Endodermal cell (in vitro differentiated cells): ENCODE data around the gene NACAD. TPM values are rescaled to one million over a fixed set of nuclear protein-coding genes. Genes with fewer than 3 reads are reported as not detected.

Experiments used
- DNase-seq: peaks from one replicate; pipeline ENCODE4 v3.0.0-alpha.2; 2017
- H3K27ac ChIP-seq: 2 replicates; pipeline ENCODE4 v1.5.1; 2013; ENCODE audit warnings: mild to moderate bottlenecking, low read depth, low read length, moderate library complexity
- H3K27me3 ChIP-seq: 2 replicates; pipeline ENCODE4 v1.6.1; 2013; ENCODE audit warnings: mild to moderate bottlenecking, low read length, moderate library complexity; ENCODE audit not compliant: insufficient read depth, control insufficient read depth, poor library complexity, severe bottlenecking
- H3K36me3 ChIP-seq: 2 replicates; pipeline ENCODE4 v1.7.0; 2013; ENCODE audit warnings: mild to moderate bottlenecking, low read length, moderate library complexity; ENCODE audit not compliant: control insufficient read depth, insufficient read depth
- H3K4me1 ChIP-seq: one replicate; pipeline ENCODE4 v1.7.0; 2013; ENCODE audit warnings: low read length; ENCODE audit not compliant: control insufficient read depth, insufficient read depth
- H3K4me3 ChIP-seq: 2 replicates; pipeline ENCODE4 v1.5.1; 2013; ENCODE audit warnings: mild to moderate bottlenecking, low read length, moderate library complexity
- H3K9ac ChIP-seq: 2 replicates; pipeline ENCODE4 v1.6.1; 2013; ENCODE audit warnings: mild to moderate bottlenecking, low read length, moderate library complexity; ENCODE audit not compliant: poor library complexity, severe bottlenecking; ENCODE audit errors: extremely low read depth
- H3K9me3 ChIP-seq: 2 replicates; pipeline ENCODE4 v1.6.1; 2013; ENCODE audit warnings: mild to moderate bottlenecking, low read length, moderate library complexity; ENCODE audit not compliant: control insufficient read depth
- H3K27ac Mint-ChIP-seq: 2 replicates; pipeline ENCODE4 v1.8.0; 2020; ENCODE audit warnings: mixed read lengths
- H3K27me3 Mint-ChIP-seq: 2 replicates; pipeline ENCODE4 v1.8.0; 2021; ENCODE audit warnings: mild to moderate bottlenecking, mixed read lengths; ENCODE audit not compliant: insufficient read depth
- H3K36me3 Mint-ChIP-seq: 2 replicates; pipeline ENCODE4 v1.8.0; 2020; ENCODE audit warnings: low read depth, mixed read lengths
- H3K4me1 Mint-ChIP-seq: 2 replicates; pipeline ENCODE4 v1.8.0; 2020; ENCODE audit warnings: mixed read lengths
- H3K4me3 Mint-ChIP-seq: 2 replicates; pipeline ENCODE4 v1.8.0; 2020; ENCODE audit warnings: mild to moderate bottlenecking, moderate library complexity, mixed read lengths
- H3K9me3 Mint-ChIP-seq: 2 replicates; pipeline ENCODE4 v1.8.0; 2020; ENCODE audit warnings: mild to moderate bottlenecking, mixed read lengths
- WGBS, 2 experiments: methylation state at CpG; one replicate each; pipeline versions ENCODE4 v1.1.5 to v1.1.7; 2013; ENCODE audit warnings: missing lambda C conversion rate in 2 of 2, mixed read lengths in 1 of 2; ENCODE audit not compliant: insufficient coverage in 1 of 2, insufficient read length in 1 of 2; 5-methylcytosine and 5-hydroxymethylcytosine counted together
- total RNA-seq, 2 donors: library from RNA; stranded (reverse); fragmentation: NEBNext Ultra II Directional in 1 of 2; extraction: Animal tissue kit (Norgen Biotek cat#: 25700) in 1 of 2; gene quantifications; 2 replicates in 1 of 2; 3 replicates in 1 of 2; pipeline ENCODE4 v1.2.1, GENCODE V29; 2021
- TF ChIP-seq, protein P1 (sequence below): fragments of 200-600 bp; sonication (generic); conservative IDR thresholded peaks from 2 replicates; pipeline ENCODE4 v1.5.0; 2021; ENCODE audit warnings: antibody characterized with exemption, mild to moderate bottlenecking

NACAD gene
- total RNA-seq, 2 donors from 2014 or later: 5.8 to 6.7 TPM

DNA sequence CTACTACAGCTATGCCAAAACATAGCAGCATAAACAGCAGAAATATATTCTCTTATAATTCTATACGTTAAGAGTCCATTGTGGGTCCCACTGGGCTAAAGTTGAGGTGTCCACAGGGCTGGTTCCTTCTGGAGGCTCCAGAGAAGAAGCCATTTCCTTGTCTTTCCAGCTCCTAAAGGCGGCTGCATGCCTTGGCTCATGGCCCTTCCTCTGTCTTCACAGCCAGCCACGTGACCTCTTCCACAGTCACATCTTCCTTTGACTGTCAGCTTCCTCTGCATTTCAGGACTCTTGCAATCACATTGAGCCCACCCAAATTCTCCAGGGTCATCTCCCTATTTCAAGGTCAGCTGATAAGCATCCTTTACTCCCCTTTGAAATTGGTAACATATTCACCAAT is 17.2 kb downstream of the NACAD start:
- 87 to 97% methylated on average over 2 to 3 of the region's 3 CpGs for WGBS, 2 experiments
- no peaks in the 10 kb centered on the region for H3K27me3 ChIP-seq
- H3K27me3 Mint-ChIP-seq: no peaks in the 10 kb centered on the region
- DNase-seq: no peak
- peaks cover 46% of the 10 kb centered on the region for H3K36me3 Mint-ChIP-seq
- TF ChIP-seq, protein P1, sequence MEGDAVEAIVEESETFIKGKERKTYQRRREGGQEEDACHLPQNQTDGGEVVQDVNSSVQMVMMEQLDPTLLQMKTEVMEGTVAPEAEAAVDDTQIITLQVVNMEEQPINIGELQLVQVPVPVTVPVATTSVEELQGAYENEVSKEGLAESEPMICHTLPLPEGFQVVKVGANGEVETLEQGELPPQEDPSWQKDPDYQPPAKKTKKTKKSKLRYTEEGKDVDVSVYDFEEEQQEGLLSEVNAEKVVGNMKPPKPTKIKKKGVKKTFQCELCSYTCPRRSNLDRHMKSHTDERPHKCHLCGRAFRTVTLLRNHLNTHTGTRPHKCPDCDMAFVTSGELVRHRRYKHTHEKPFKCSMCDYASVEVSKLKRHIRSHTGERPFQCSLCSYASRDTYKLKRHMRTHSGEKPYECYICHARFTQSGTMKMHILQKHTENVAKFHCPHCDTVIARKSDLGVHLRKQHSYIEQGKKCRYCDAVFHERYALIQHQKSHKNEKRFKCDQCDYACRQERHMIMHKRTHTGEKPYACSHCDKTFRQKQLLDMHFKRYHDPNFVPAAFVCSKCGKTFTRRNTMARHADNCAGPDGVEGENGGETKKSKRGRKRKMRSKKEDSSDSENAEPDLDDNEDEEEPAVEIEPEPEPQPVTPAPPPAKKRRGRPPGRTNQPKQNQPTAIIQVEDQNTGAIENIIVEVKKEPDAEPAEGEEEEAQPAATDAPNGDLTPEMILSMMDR: no peak
- H3K4me1 Mint-ChIP-seq: no peaks in the 10 kb centered on the region
- no peaks in the 10 kb centered on the region for H3K9me3 Mint-ChIP-seq
- no peak overlapping the region for H3K4me3 ChIP-seq
- no peak overlapping the region for H3K9ac ChIP-seq
- no peak overlapping the region for H3K27ac ChIP-seq
- no peak overlapping the region for H3K27ac Mint-ChIP-seq
- no peaks in the 10 kb centered on the region for H3K4me1 ChIP-seq
- H3K36me3 ChIP-seq: peaks cover 69% of the 10 kb centered on the region
- H3K4me3 Mint-ChIP-seq: no peak overlapping the region
- H3K9me3 ChIP-seq: no peaks in the 10 kb centered on the region

DNA sequence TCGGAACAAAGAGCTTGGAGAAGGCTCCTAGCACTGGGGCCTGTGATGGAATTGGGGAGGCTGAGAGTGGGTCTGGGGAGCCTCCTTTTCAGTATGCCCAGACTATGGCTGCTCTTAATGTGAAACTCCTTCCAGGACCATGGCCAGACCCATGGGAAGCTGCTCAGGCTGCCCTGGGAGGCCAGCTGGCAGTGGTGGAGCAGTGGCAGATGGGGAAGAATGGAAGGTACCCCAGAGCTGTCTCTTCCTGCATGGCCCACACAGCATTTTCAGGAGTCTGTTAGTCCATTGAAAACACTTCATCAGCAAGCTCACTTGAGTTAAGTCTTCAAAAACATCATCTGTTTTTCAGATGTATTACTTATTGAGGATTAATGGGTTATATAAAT is 18.5 kb downstream of the NACAD start:
- Histone ChIP-seq H3K4me1 (no peaks in the 10 kb centered on the region), H3K4me3 (no peak overlapping the region), H3K9ac (no peak overlapping the region), H3K27me3 (no peaks in the 10 kb centered on the region), H3K27ac (no peak overlapping the region), H3K9me3 (no peaks in the 10 kb centered on the region), H3K36me3 (peaks cover 69% of the 10 kb centered on the region)
- Mint-ChIP-seq H3K9me3 (no peaks in the 10 kb centered on the region), H3K27ac (no peak overlapping the region), H3K4me3 (no peak overlapping the region), H3K36me3 (peaks cover 46% of the 10 kb centered on the region), H3K27me3 (no peaks in the 10 kb centered on the region), H3K4me1 (no peaks in the 10 kb centered on the region)
- no peak for DNase-seq
- TF ChIP-seq, protein P1: no peak
- WGBS, 2 experiments: 92 to 100% methylated on average over 1 of the region's 1 CpG

DNA sequence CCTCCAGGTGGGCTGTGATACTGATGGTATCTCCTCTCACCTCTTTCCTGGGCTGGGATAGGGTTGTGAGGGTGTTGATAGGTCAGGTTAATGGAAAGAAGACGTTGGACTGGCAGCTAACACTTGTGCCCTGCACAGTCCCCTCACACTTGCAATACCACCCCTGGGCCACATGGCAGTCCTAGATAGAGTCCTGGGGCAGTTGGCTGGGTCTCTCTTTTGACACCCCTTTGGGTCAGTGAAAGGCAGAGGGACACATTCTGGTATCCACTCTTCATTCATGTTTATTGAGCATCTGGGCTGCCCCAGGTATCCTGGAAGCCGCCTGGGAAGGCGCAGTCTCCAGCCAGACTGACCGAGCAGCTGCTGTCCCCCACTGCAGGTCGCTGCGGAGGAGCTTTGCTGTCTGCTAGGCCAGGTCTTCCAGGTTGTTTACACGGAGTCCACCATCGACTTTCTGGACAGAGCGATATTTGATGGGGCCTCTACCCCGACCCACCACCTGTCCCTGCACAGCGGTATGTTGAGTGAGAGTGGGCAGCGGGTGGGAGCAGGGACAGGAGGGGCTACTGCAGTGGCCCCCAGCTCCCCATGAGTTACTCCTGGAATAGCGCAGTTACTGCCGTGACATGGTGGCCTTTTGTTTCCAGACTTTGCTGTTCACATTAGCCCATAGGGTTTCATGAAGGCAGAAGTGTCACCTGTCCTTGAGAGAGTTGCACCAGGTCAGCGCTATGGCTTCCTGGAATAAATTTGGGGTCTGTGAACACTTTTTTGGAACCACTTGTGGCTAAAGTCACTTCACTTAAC is 19.1 kb downstream of the NACAD start:
- WGBS, 2 experiments: 96 to 97% methylated on average over 14 to 15 of the region's 15 CpGs
- TF ChIP-seq, protein P1: peak; percentile 37
- Histone ChIP-seq H3K27ac (no peak overlapping the region), H3K4me1 (no peaks in the 10 kb centered on the region), H3K9ac (no peak overlapping the region), H3K9me3 (no peaks in the 10 kb centered on the region), H3K36me3 (peaks cover 70% of the 10 kb centered on the region), H3K4me3 (no peak overlapping the region), H3K27me3 (no peaks in the 10 kb centered on the region)
- no peak for DNase-seq
- no peak overlapping the region for H3K27ac Mint-ChIP-seq
- H3K4me1 Mint-ChIP-seq: no peaks in the 10 kb centered on the region
- peaks cover 44% of the 10 kb centered on the region for H3K36me3 Mint-ChIP-seq
- H3K27me3 Mint-ChIP-seq: no peaks in the 10 kb centered on the region
- H3K9me3 Mint-ChIP-seq: no peaks in the 10 kb centered on the region
- no peak overlapping the region for H3K4me3 Mint-ChIP-seq
